IMR-90 (cell line): ENCODE measurements around the gene GRM5. TPM values are rescaled to one million over a fixed set of nuclear protein-coding genes. Genes with fewer than 3 reads are reported as not detected.

Experiments
- ATAC-seq: fragments of 200-7000 bp; cut with Tn5 transposase; 2 replicates; pipeline ENCODE4 v1.9.1; 2020; ENCODE audit warnings: low read depth, mild to moderate bottlenecking, moderate library complexity
- BruUV-seq: library from RNA; stranded (reverse); fragments of 400-500 nt; replicated peaks from 2 replicates; lab custom pipeline; 2021; lab: Mats Ljungman, UMichigan
- CTCF ChIA-PET: fragments of 300-600 bp; formaldehyde crosslinking; extraction: SDS; loops from one replicate; lab custom pipeline; 2021; ENCODE audit warnings: antibody characterized with exemption; lab: Yijun Ruan, JAX
- POLR2A ChIA-PET: fragments of 300-600 bp; sonication (Branson Sonifier 250); formaldehyde crosslinking; loops from one replicate; lab custom pipeline; 2022; ENCODE audit warnings: antibody characterized with exemption; ENCODE audit not compliant: unreplicated experiment; lab: Charles Lee
- DNase-seq: peaks from one replicate; pipeline ENCODE4 v3.0.0; 2013
- H2AFZ ChIP-seq: replicated peaks from 2 replicates; pipeline ENCODE3; 2013; ENCODE audit warnings: low read length, mild to moderate bottlenecking; ENCODE audit not compliant: poor library complexity
- H2AK5ac ChIP-seq: 2 replicates; pipeline ENCODE4 v1.6.1; 2013; ENCODE audit warnings: low read depth, low read length, inconsistent platforms
- H2AK9ac ChIP-seq: replicated peaks from 2 replicates; pipeline ENCODE3; 2013; ENCODE audit warnings: mild to moderate bottlenecking, low read depth, low read length, moderate library complexity; ENCODE audit not compliant: poor library complexity
- H2BK120ac ChIP-seq: 2 replicates; pipeline ENCODE4 v1.6.1; 2013; ENCODE audit warnings: low read depth, low read length, inconsistent platforms
- H2BK15ac ChIP-seq: 3 replicates; pipeline ENCODE4 v1.6.1; 2013; ENCODE audit warnings: low read depth, low read length, inconsistent platforms
- H2BK20ac ChIP-seq: 2 replicates; pipeline ENCODE4 v1.6.1; 2013; ENCODE audit warnings: low read depth, mild to moderate bottlenecking, inconsistent platforms, low read length, moderate library complexity
- H2BK5ac ChIP-seq: 2 replicates; pipeline ENCODE4 v1.6.1; 2013; ENCODE audit warnings: mild to moderate bottlenecking, low read depth, low read length, inconsistent platforms; ENCODE audit not compliant: poor library complexity, severe bottlenecking
- H3K14ac ChIP-seq: replicated peaks from 2 replicates; pipeline ENCODE4 v1.6.1; 2013; ENCODE audit warnings: low read depth, low read length, inconsistent platforms
- H3K18ac ChIP-seq: 2 replicates; pipeline ENCODE4 v1.6.1; 2013; ENCODE audit warnings: low read depth, low read length, control low read depth
- H3K23ac ChIP-seq: 2 replicates; pipeline ENCODE4 v1.6.1; 2013; ENCODE audit warnings: low read depth, low read length, inconsistent platforms
- H3K27ac ChIP-seq: 2 replicates; pipeline ENCODE4 v1.5.1; 2013; ENCODE audit warnings: mild to moderate bottlenecking, control low read depth, low read length; ENCODE audit not compliant: insufficient read depth
- H3K27me3 ChIP-seq: 2 replicates; pipeline ENCODE4 v1.6.1; 2013; ENCODE audit warnings: low read length; ENCODE audit not compliant: control insufficient read depth, insufficient read depth
- H3K36me3 ChIP-seq: 2 replicates; pipeline ENCODE4 v1.6.1; 2013; ENCODE audit warnings: low read length, mixed read lengths; ENCODE audit not compliant: control insufficient read depth, insufficient read depth
- H3K4ac ChIP-seq: 2 replicates; pipeline ENCODE4 v1.6.1; 2013; ENCODE audit warnings: low read depth, low read length, inconsistent platforms
- H3K4me1 ChIP-seq: 2 replicates; pipeline ENCODE4 v1.6.1; 2013; ENCODE audit warnings: low read length, mixed read lengths; ENCODE audit not compliant: control insufficient read depth, insufficient read depth
- H3K4me2 ChIP-seq: 2 replicates; pipeline ENCODE4 v1.6.1; 2013; ENCODE audit warnings: low read depth, mild to moderate bottlenecking, control low read depth, low read length, moderate library complexity
- H3K4me3 ChIP-seq: 2 replicates; pipeline ENCODE4 v1.5.1; 2013; ENCODE audit warnings: low read depth, mild to moderate bottlenecking, control low read depth, low read length, moderate library complexity; ENCODE audit not compliant: insufficient read depth
- H3K56ac ChIP-seq: 2 replicates; pipeline ENCODE4 v1.6.1; 2013; ENCODE audit warnings: low read length, inconsistent platforms; ENCODE audit not compliant: insufficient read depth; ENCODE audit errors: extremely low read depth
- H3K79me1 ChIP-seq, 2 experiments: 2 replicates each; pipeline ENCODE4 v1.6.1; 2013; ENCODE audit warnings: low read length in 2 of 2, inconsistent platforms in 1 of 2, low read depth in 1 of 2
- H3K9ac ChIP-seq: 2 replicates; pipeline ENCODE4 v1.6.1; 2013; ENCODE audit warnings: low read depth, low read length, control low read depth
- H3K9me1 ChIP-seq: 2 replicates; pipeline ENCODE4 v1.6.1; 2013; ENCODE audit warnings: low read length, inconsistent platforms; ENCODE audit not compliant: insufficient read depth
- H3K9me3 ChIP-seq: 2 replicates; pipeline ENCODE4 v1.6.1; 2013; ENCODE audit warnings: low read length; ENCODE audit not compliant: control insufficient read depth, insufficient read depth
- H4K20me1 ChIP-seq: 2 replicates; pipeline ENCODE4 v1.6.1; 2013; ENCODE audit warnings: low read length, inconsistent platforms; ENCODE audit not compliant: insufficient read depth
- H4K5ac ChIP-seq: 2 replicates; pipeline ENCODE4 v1.6.1; 2013; ENCODE audit warnings: mild to moderate bottlenecking, low read depth, low read length, control low read depth
- H4K8ac ChIP-seq, 2 experiments: 2 replicates each; pipeline ENCODE4 v1.6.1; 2013; ENCODE audit warnings: low read depth in 2 of 2, low read length in 2 of 2, control low read depth in 1 of 2, inconsistent platforms in 1 of 2
- H4K91ac ChIP-seq: 2 replicates; pipeline ENCODE4 v1.6.1; 2013; ENCODE audit warnings: low read depth, low read length, inconsistent platforms; ENCODE audit not compliant: insufficient read depth
- CHD1 ChIP-seq: IDR thresholded peaks from 2 replicates; pipeline ENCODE4 v1.6.1; 2012; ENCODE audit warnings: low read depth, low read length, improper control_type of control experiment
- MAFK ChIP-seq: IDR thresholded peaks from 2 replicates; pipeline ENCODE4 v1.6.1; 2012; ENCODE audit warnings: low read depth, low read length, improper control_type of control experiment
- MXI1 ChIP-seq: IDR thresholded peaks from 2 replicates; pipeline ENCODE4 v1.6.1; 2012; ENCODE audit warnings: low read depth, mild to moderate bottlenecking, low read length, moderate library complexity, borderline replicate concordance
- NFE2L2 ChIP-seq: fragments of 150-350 bp; IDR thresholded peaks from 2 replicates; pipeline ENCODE4 v1.6.1; 2016; ENCODE audit warnings: low read depth, mild to moderate bottlenecking, low read length
- POLR2A ChIP-seq: IDR thresholded peaks from 2 replicates; pipeline ENCODE4 v1.6.1; 2012; ENCODE audit warnings: mild to moderate bottlenecking, low read depth, low read length
- RCOR1 ChIP-seq: IDR thresholded peaks from 2 replicates; pipeline ENCODE4 v1.6.1; 2012; ENCODE audit warnings: mild to moderate bottlenecking, low read length, improper control_type of control experiment; ENCODE audit not compliant: insufficient replicate concordance
- SMC3 ChIP-seq: fragments of 150-350 bp; IDR thresholded peaks from 2 replicates; pipeline ENCODE4 v1.6.1; 2016; ENCODE audit warnings: low read depth, mild to moderate bottlenecking, antibody characterized with exemption, low read length, moderate library complexity
- WGBS, 2 experiments: methylation state at CpG; one replicate each; pipeline versions ENCODE4 v1.1.5 to v1.1.7; 2013; ENCODE audit warnings: missing lambda C conversion rate in 2 of 2; ENCODE audit not compliant: insufficient read length in 1 of 2; ENCODE audit errors: extremely low coverage in 2 of 2; 5-methylcytosine and 5-hydroxymethylcytosine counted together
- dilution Hi-C: fragments of 300-500 bp; cut with HindIII; formaldehyde crosslinking; loops from one replicate; pipeline ENCODE4 v1.14.3; 2018; ENCODE audit warnings: low sequenced_read_pairs; ENCODE audit not compliant: unreplicated experiment
- in situ Hi-C: fragments of 300-500 bp; cut with MboI; formaldehyde crosslinking; loops from 3 replicates; pipeline ENCODE4 v1.14.3; 2019; ENCODE audit warnings: low sequenced_read_pairs, inconsistent platforms, mixed read lengths
- intact Hi-C: fragments of 100-400 bp; cut with micrococcal nuclease; formaldehyde crosslinking; loops from 2 replicates; pipeline ENCODE4 v1.10.0; 2022
- polyA plus RNA-seq, 3 experiments: library from polyadenylated mRNA; depleted of rRNA; stranded (reverse); fragments of >200 nt; gene quantifications; 2 replicates each; pipeline ENCODE4 v1.2.3, GENCODE V29; 2012; ENCODE audit warnings: low replicate concordance in 1 of 3
- total RNA-seq: library from RNA; depleted of rRNA; stranded (reverse); fragments of >200 nt; gene quantifications from 2 replicates; pipeline ENCODE4 v1.2.3, GENCODE V29; 2012

The GRM5 gene
- total and polyA plus RNA-seq, 2 of the 4 experiments (the other 2 are of a cell fraction): under 0.01 TPM

DNA sequence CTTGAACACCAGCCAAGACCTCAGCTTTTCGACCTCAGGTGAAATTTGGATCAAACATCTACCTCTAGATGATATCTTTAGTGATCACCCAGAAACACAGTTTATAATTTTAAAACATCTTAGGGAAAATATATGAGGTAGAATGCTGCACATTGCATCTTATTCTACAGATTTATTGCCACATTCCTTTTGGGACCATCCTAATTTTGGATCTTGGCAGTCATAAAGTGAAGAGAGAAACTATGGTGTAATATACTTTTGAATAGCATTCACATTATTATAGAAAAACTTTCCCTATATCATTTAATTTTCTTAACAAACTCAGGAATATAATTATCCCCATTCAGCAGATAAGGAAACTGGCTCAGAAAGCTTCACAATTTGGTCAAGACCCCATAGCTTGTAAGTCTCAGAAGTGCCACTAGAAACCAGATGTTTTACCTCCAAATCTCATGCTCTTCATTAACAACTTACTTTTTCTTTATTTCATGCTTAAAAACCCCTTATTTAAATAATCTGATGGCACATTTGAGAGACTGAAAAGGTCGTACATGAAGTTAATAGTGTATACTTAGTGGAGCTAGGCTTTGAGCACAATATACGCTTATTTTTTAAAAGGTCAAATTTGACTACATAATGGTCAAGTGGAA is 529.0 kb downstream of the GRM5 start:
- intact Hi-C loops (loop anchor here (2.0 kb wide), 2 partner anchors 134 to 200 kb away; partner anchors contain the start of gene CTSC), dilution Hi-C loops (loop anchor here (25.0 kb wide), 1 partner anchor 524 kb away; no protein-coding TSS in a partner anchor), in situ Hi-C loops (loop anchor here (25.0 kb wide), 2 partner anchors 224 to 524 kb away; no protein-coding TSS in a partner anchor)
- WGBS, 2 experiments: no CpG with 5 or more reads among the region's 3 CpGs
- Histone ChIP-seq H3K4me3 (no peak overlapping the region), H3K56ac (peak overlapping the region; percentile 96), H2AK9ac (no peak overlapping the region), H2AK5ac (peak overlapping the region; percentile 96), H4K8ac (peak overlapping the region; percentile 93 to 95), H2BK120ac (peak overlapping the region; percentile 99), H3K4me2 (no peak overlapping the region), H2AFZ (no peak overlapping the region), H4K5ac (peak overlapping the region; percentile 98; the same call in 1 of the 2 replicates), H3K79me1 (no peaks in the 10 kb centered on the region), H2BK15ac (peak overlapping the region; percentile 98), H3K27me3 (no peaks in the 10 kb centered on the region), H3K9me1 (no peaks in the 10 kb centered on the region), H3K4ac (peak overlapping the region; percentile 92), H3K36me3 (no peaks in the 10 kb centered on the region), H4K91ac (peak overlapping the region; percentile 99), H2BK20ac (peak overlapping the region; percentile 99), H3K27ac (peak overlapping the region; percentile 76), H3K18ac (peak overlapping the region; percentile 97), H3K4me1 (peaks cover 8% of the 10 kb centered on the region), H3K9me3 (no peaks in the 10 kb centered on the region), H3K9ac (no peak overlapping the region), H2BK5ac (peak overlapping the region; percentile 96), H3K23ac (peak overlapping the region; percentile 80), H4K20me1 (no peaks in the 10 kb centered on the region), H3K14ac (peak overlapping the region; percentile 94)
- ChIA-PET CTCF (interaction anchor here (0.5 to 2.8 kb wide), 4 partner anchors 10 to 521 kb away, joined by 3 to 14 read pairs (median 4); no protein-coding TSS in a partner anchor), POLR2A (interaction anchor here (2.0 kb wide), 1 partner anchor 217 kb away, joined by 4 read pairs; no protein-coding TSS in a partner anchor)
- BruUV-seq: no TSS peak
- no peak for ATAC-seq
- DNase-seq: no peak
- no peak for TF ChIP-seq MXI1
- no peak for TF ChIP-seq SMC3
- TF ChIP-seq MAFK: no peak
- TF ChIP-seq RCOR1: no peak
- TF ChIP-seq CHD1: no peak
- no peak for TF ChIP-seq POLR2A
- TF ChIP-seq NFE2L2: no peak
